HepG2 (cell line): ENCODE results near the gene SLC9A8. TPM values are rescaled to one million over a fixed set of nuclear protein-coding genes. Genes with fewer than 3 reads are reported as not detected.

ENCODE experiments used
- FOXK2 ChIP-seq: fragments of 450-650 bp; IDR thresholded peaks from 2 replicates; pipeline ENCODE4 v1.6.1; 2016
- GMEB1 ChIP-seq: sonication (generic); formaldehyde crosslinking; IDR thresholded peaks from 2 replicates; pipeline ENCODE4 v1.5.1; 2020; ENCODE audit warnings: missing genetic modification reagents, mild to moderate bottlenecking, borderline replicate concordance
- MAFK ChIP-seq, 2 experiments: IDR thresholded peaks in 1 of 2; conservative IDR thresholded peaks in 1 of 2; 2 replicates each; pipeline ENCODE4 v1.6.1; 2011; ENCODE audit warnings: improper control_type of control experiment in 2 of 2, low read length in 2 of 2
- MEF2D ChIP-seq: sonication (generic); formaldehyde crosslinking; IDR thresholded peaks from 2 replicates; pipeline ENCODE4 v1.5.1; 2020; ENCODE audit warnings: mild to moderate bottlenecking, missing genetic modification reagents
- RERE ChIP-seq: IDR thresholded peaks from 2 replicates; pipeline ENCODE4 v1.6.1; 2016; ENCODE audit warnings: low read depth, missing genetic modification reagents, missing compliant biosample characterization
- SNAPC5 ChIP-seq: sonication (generic); formaldehyde crosslinking; IDR thresholded peaks from 2 replicates; pipeline ENCODE4 v1.8.1; 2023; ENCODE audit warnings: mild to moderate bottlenecking, missing genetic modification reagents, borderline replicate concordance
- SP4 ChIP-seq: sonication (generic); formaldehyde crosslinking; IDR thresholded peaks from 2 replicates; pipeline ENCODE4 v1.8.1; 2023; ENCODE audit warnings: mild to moderate bottlenecking, missing genetic modification reagents
- TP53 ChIP-seq: sonication (generic); formaldehyde crosslinking; conservative IDR thresholded peaks from 2 replicates; pipeline ENCODE4 v1.4.0; 2020; ENCODE audit warnings: missing genetic modification reagents
- ZBED4 ChIP-seq: sonication (generic); formaldehyde crosslinking; IDR thresholded peaks from 2 replicates; pipeline ENCODE4 v1.4.0; 2020; ENCODE audit warnings: missing genetic modification reagents, borderline replicate concordance
- ZBTB34 ChIP-seq: sonication (generic); formaldehyde crosslinking; IDR thresholded peaks from 2 replicates; pipeline ENCODE4 v1.8.0; 2022; ENCODE audit warnings: mild to moderate bottlenecking, missing genetic modification reagents
- ZBTB7A ChIP-seq: sonication (generic); formaldehyde crosslinking; IDR thresholded peaks from 2 replicates; pipeline ENCODE4 v1.8.0; 2022; ENCODE audit warnings: mild to moderate bottlenecking, missing genetic modification reagents
- ZNF101 ChIP-seq: sonication (generic); formaldehyde crosslinking; IDR thresholded peaks from 2 replicates; pipeline ENCODE4 v1.4.0; 2020; ENCODE audit warnings: mild to moderate bottlenecking, low read depth, missing genetic modification reagents, borderline replicate concordance
- ZNF780A ChIP-seq: sonication (generic); formaldehyde crosslinking; IDR thresholded peaks from 2 replicates; pipeline ENCODE4 v1.8.0; 2022; ENCODE audit warnings: mild to moderate bottlenecking, missing genetic modification reagents, moderate library complexity
- polyA plus RNA-seq, 8 experiments: library from polyadenylated mRNA; depleted of rRNA in 3 of 8; stranded (reverse) in 7 of 8; unstranded in 1 of 8; fragments of >200 nt; fragmentation: Illumina TruSeq in 4 of 8; extraction: Trizol in 4 of 8; gene quantifications; 2 replicates each; pipeline versions ENCODE4 v1.2.1 to v1.2.3, GENCODE V29; 2011 to 2016; ENCODE audit warnings: low read depth in 4 of 8, missing spikeins in 1 of 8, mixed read lengths in 1 of 8; ENCODE audit not compliant: insufficient read depth in 1 of 8
- total RNA-seq, 5 experiments: library from RNA; depleted of rRNA; stranded (reverse); fragments of >200 nt; fragmentation: Illumina TruSeq; extraction: Trizol; gene quantifications; 2 replicates each; pipeline ENCODE4 v1.2.3, GENCODE V29; 2016; ENCODE audit warnings: low read depth in 1 of 5

Gene SLC9A8
- total and polyA plus RNA-seq, 2 of the 13 experiments (the other 11 are each of a cell fraction or from before 2014, with no cell fraction given), result 4.1 to 7.4 TPM

GRCh38 chr20:49915380-49916145, 102.9 kb downstream of the SLC9A8 start, which contains the start of gene SPATA2 (continued):
- TF ChIP-seq ZBED4 (CRISPR knock-in tag), result no peak; the same call in 1 of the 2 replicates
- peak; percentile 81 for TF ChIP-seq MAFK (conservative IDR thresholded peaks at IDR 0.05 in 1 of 2, IDR thresholded peaks at IDR 0.05 in 1 of 2; ENCODE audit: low read length in 2 of 2)
- peak; percentile 82; the same call in 1 of the 2 replicates for TF ChIP-seq TP53 (CRISPR knock-in tag)
- 0 out of 2 replicates have a peak, but pooled peaks have one; percentile 13 for TF ChIP-seq RERE (CRISPR knock-in tag)
- peak; percentile 94; the same call in 1 of the 2 replicates for TF ChIP-seq ZBTB34
- peak; percentile 60; the same call in 1 of the 2 replicates for TF ChIP-seq MEF2D
- TF ChIP-seq ZNF780A (CRISPR knock-in tag), result peak; percentile 18; the same call in 1 of the 2 replicates
- TF ChIP-seq ZNF101, result 0 out of 2 replicates have a peak, but pooled peaks have one; percentile 88
- TF ChIP-seq ZBTB7A, result peak; percentile 71; the same call in 1 of the 2 replicates
- TF ChIP-seq GMEB1 (CRISPR knock-in tag), result peak; percentile 87
- TF ChIP-seq SNAPC5 (CRISPR knock-in tag), result peak; percentile 94; the same call in 1 of the 2 replicates
- peak; percentile 85; the same call in 1 of the 2 replicates for TF ChIP-seq SP4 (CRISPR knock-in tag)
- peak; percentile 75 for TF ChIP-seq FOXK2
